Islet of Langerhans (tissue), 1 donor: ENCODE results near the gene B3GALT5.

Experiments
- FAIRE-seq: peaks from one replicate; lab custom pipeline; 2011; peaks lifted over from hg19 to GRCh38; lab: Jason Lieb, UNC

Gene B3GALT5

DNA sequence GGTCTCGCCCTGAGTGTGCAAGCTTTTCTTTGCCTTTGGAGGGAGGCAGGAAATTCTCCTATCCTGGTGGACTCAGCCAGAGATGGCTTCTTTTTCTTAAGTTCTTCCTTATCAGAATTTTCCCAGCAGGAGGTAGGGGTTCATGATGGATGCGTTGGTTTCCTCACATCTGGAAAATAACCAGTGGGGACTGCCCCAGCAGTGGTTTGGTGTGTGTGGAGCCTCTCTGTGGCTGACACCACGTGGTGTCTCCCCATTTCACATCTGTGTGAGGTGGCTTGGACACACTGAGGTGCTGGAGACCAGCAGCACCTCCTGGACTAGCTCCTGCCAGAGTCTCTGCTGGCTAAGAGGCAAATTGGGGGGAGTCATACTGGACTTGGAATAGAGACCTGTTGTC, 32.6 kb downstream of the B3GALT5 start:
- no peak for FAIRE-seq

DNA sequence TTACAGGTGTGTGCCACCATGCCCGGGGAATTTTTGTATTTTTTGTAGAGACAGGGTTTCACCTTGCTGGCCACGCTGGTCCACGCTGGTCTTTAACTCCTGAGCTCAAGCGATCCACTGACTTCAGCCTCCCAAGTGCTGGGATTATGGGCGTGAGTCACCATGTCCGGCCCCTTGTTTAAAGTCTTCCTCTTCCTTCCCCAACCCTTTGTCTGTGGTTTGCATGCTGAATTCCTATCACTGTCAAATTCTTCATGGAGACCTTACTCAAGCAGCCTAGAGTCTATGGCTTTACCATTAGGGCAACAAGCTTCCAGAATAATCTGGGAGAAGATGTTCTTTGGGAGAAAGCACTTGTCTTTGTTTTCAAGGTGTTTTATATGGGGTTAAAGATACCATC, 34.7 kb downstream of the B3GALT5 start:
- no peak for FAIRE-seq

DNA sequence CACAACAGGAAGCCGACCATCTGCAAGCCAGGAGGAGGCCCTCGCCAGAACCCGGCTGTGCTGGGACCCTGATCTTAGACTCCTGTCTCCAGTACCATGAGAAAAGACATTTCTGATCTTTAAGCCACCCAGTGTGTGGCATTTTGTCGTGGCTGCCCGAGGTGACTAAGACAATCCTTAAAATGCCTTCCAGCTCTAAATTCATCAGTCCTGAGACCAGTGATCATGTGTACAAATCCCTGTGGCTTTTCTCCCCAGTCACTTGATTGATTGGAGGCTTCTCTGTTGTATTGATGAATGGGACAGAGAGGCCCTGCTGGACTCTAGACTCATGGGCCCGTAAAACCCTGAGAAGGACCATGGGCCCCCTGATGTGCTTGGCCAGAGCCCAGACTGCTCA, 36.1 kb downstream of the B3GALT5 start:
- no peak for FAIRE-seq

DNA sequence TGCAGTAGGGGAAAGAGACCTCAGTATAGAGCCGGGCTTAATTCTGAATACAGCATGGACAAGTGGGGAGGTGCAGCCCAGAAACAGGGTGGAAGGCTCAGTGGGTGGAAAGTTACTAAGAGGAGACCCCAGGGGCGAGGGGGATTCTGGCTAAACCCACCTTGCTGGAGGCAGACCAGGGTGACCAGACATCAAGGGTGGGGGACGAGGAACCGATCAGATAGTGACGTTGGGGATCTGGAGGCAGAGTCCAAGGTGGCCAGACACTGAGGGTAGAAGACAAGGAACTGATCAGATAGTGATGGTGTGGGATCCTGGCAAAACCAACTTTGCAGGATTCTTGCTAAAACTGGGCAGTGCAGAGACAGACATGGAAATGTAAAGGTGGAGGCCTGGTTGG, 36.8 kb downstream of the B3GALT5 start:
- no peak for FAIRE-seq

DNA sequence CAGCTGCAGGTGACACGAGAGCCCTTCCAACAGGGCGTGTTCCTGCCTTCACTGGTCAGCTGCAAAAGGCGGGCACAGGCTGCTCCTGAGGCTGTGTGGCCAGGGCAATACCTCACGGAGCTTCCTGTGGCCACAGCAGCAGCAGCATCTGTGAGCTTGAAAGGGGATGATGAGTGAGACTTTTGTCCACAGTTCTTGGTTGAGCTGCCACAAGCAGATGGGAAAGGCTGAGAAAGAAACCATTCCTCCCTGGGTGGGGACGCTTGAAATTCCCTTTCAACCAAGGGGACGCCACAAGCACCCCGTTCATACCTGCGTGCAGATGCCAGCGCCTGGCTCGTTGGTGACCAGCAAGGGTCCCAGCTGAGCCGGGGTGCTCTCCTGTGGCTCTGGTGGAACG, 37.6 kb downstream of the B3GALT5 start:
- no peak for FAIRE-seq

DNA sequence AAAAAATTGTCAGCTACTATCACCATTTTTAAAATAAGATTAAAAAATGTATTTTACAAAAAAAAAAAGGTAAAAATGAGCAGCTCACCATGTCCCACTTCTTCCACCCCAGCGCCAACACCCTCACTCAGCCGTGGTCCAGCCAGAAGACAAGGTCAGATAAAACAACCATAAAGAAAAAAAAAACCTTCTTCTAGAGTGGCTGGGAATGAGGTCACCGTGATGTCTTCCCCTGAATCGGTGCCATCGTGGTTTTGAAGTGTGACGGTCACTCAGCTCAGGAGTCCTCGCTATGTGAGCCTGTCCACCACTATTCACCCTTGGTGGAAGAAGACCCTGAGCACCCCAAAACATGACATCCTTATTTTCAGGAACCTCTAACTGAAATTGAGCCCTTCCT, 38.1 kb downstream of the B3GALT5 start:
- no peak for FAIRE-seq

DNA sequence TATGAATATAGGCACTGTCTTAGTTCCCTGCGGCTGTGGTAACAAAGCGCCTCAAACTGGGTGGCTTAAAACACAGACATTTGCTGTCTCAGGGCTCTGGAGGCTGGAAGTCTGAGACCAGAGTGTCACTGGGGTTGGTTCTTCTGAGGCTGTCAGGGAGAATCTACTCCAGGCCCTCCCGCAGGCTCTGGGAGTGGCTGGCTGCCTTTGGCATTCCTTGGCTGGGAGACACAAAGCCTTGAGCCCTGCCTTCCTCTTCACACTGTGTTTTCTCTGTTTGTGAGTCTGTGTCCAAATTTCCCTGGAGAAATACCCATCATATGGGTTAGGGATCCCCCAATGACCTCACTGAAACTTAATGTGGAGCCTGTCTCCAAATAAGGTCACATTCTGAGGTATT, 38.5 kb downstream of the B3GALT5 start:
- no peak for FAIRE-seq

DNA sequence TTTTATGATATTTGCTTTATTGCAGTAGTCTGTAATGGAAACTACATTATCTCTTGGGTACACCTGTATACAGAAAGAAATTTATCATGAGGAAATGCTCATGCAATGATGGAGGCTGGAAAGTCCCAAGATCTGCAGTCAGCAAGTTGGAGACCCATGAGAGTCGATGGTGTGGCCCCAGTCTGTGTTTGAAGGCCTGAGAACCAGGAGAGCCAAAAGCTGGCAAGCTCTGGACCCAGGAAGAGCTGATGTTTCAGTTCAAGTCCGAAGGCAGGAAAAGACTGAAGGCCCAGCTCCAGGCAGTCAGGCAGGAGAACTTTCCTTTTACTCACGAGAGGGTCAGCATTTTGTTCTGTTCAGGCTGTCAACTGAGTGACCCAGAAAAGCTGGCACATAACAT, 42.2 kb downstream of the B3GALT5 start:
- FAIRE-seq = no peak

DNA sequence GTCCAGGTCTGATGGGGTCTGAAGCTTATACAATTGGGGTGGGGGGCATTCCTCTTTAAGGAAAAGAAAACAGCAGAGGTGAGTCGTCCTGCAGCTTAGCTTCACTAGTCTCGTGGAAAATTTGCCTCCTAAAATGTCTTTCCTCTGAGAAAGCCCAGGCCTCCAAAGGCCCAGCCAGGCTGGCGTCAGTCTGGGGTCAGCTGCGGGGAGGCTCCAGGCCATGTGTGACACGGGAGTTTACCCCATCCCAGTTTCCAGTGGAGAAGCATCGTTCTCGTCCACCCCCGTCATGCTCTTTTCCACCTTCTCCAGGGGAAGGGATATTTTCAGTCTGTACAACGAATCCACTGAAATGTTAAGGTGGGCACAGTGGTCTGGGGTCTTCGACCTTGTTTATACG, 42.8 kb downstream of the B3GALT5 start:
- no peak for FAIRE-seq

DNA sequence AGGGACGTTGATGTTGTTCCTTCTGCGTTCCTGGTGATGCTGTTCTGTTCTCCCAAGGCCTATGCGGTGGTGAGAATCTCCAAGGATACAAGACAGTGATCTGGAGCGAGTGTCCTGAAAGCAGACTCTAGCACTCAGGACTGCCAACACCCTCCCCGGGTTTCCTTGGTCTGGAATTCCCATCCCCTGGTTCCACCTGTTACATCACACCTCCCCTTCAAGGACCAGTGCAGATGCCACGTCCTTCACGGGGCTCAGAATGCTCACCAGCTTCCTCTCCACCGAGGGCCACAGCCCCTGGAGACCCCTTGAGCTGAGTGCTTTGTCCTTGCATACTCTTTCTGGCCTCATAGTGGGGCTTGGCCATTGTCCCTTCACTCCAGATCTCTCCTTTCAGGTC, 43.5 kb downstream of the B3GALT5 start:
- FAIRE-seq = no peak

DNA sequence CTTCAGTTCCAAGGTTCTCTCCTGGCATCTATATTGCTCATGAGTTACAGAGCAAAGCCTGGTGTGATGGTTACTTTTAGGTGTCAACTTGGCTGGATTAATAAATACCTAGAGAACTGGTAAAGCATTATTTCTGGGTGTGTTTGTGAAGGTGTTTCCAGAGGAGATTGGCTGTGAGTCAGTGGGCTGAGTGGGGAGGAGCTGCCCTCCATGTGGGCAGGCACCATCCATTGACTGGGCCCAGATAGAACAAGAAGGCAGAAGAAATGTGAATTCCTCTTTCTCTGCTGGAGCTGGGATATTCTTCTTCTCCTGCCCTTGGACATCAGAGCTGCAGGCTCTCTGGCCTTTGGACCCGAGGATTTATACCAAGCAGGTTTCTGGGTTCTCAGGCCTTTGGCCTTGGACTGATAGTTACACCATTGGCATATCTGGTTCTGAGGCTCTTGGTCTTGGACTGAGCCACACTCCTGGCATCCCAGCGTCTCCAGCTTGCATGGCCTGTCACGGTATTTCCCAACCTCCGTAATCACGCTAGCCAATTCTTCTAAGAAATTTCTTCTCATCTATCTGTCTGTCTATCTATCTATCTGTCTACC, 44.5 kb downstream of the B3GALT5 start:
- no peak for FAIRE-seq

DNA sequence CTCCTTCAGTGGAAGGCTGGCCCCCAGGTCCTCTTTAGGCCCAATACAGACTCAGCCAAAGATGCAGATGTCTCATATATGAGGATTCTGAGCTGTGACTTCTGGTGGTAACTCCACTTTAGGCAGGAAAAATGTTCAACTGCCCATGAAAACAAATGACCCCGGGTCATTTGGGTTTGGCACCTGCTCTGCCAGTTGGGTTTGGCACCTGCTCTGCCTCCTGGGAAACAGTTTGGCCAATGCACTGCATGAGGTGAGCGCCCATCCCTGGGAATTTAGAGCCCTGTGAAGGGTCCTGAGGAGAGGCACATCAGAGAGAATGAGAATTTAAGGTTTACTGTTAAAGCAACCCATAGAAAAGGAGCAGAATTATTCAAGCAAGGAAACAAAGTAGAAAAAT, 45.3 kb downstream of the B3GALT5 start:
- no peak for FAIRE-seq

DNA sequence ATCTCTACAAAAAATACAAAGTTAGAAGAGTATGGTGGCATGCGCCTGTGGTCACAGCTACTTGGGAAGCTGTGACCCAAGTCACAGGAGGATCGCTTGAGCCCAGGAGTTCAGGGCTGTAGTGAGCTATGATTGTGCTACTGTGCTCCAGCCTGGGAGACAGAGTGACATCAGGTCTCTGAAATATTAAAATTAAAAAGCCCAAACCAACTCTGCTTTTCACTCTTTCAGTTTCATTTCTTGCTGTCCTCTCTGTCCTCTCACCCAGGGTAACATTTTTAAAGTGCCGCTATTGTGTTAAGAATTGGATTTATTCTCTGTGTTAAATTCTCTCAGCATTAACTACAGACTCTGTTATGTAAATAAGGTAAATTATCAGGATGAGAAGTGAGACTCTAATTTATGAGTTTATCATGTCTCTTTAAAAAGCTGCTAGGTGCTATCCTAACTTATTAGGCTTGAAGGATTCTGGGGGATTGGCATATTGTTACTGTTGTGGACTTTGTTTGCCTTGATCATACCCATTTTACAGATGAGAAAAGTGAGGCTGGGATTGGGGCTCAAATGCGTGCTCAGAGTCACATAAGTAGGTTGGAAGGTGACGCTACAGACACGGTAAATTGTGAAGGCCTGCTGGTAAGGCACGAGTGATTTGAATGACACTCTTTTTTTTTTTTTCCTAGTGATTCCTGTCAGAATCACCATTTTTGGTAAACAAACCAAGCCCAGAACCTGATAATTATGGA, 46.5 kb downstream of the B3GALT5 start:
- peak; percentile 41 for FAIRE-seq

DNA sequence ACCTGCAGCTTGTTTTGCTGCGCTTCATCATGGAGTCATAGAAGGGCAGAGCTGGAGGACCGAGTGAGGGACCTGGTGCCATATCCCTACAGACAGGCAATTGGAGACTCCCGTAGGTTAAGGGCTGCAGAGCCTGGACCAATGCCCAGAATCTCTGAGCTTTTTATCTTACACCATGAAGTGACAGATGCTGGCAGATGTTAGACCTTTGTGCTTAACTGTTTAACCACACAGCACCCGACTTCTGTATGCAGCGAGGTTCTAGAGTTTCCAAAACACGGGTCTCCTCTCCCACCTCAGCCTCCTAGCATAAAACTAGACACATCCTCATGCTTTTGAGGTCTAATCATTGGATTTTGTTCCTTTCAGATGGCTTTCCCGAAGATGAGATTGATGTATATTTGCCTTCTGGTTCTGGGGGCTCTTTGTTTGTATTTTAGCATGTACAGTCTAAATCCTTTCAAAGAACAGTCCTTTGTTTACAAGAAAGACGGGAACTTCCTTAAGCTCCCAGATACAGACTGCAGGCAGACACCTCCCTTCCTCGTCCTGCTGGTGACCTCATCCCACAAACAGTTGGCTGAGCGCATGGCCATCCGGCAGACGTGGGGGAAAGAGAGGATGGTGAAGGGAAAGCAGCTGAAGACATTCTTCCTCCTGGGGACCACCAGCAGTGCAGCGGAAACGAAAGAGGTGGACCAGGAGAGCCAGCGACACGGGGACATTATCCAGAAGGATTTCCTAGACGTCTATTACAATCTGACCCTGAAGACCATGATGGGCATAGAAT, 47.6 kb downstream of the B3GALT5 start:
- FAIRE-seq = peak; percentile 78

DNA sequence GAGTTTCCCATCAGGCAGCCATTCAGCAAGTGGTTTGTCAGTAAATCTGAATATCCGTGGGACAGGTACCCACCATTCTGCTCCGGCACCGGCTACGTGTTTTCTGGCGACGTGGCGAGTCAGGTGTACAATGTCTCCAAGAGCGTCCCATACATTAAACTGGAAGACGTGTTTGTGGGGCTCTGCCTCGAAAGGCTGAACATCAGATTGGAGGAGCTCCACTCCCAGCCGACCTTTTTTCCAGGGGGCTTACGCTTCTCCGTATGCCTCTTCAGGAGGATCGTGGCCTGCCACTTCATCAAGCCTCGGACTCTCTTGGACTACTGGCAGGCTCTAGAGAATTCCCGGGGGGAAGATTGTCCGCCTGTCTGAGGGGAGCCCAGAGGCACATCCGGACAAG, 48.4 kb downstream of the B3GALT5 start:
- no peak for FAIRE-seq

DNA sequence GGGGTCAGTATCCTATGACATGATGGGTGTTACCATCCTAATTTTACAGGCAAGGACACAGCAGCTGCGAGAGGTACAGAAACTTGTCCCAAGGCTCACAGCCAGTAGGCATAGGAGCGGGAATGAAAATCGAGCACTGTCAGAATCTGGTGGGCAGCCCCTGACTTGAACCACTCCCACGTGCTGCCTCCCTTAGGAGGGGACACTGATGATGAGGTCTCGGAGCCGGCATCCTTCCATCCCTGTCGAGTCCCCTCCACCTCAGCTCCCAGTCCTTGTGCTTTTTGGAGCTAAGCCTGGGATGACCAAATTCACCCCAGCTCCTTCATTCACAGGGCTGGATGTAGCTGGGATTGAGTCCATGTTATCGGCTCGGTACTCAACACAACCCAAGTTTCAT, 49.0 kb downstream of the B3GALT5 start:
- no peak for FAIRE-seq

DNA sequence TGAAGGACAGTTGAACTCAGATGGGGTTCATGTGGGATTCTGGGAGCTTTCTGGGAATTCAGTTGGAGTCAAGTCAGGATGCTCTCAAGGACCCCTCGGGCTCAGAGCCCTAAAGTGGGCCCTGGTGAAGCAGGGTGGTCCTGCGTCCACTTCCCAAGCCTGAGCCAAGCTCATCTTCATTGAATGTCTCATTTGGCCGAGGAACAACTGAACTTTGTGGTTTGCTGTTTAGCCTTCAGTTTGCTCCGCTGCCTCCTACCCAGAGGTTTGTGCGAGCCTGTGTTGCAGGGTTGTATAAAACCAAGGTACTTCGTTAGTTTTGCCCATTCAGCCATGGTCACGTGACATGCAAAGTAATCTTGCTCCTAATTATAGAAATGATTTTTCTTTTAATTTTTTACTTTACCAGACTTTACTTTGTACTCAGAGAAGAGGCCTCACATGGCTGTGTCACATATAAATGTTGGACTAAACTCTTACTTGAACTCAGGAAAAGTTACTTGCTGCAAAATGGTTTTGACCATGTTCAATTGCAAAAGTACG, 49.7 kb downstream of the B3GALT5 start:
- no peak for FAIRE-seq

DNA sequence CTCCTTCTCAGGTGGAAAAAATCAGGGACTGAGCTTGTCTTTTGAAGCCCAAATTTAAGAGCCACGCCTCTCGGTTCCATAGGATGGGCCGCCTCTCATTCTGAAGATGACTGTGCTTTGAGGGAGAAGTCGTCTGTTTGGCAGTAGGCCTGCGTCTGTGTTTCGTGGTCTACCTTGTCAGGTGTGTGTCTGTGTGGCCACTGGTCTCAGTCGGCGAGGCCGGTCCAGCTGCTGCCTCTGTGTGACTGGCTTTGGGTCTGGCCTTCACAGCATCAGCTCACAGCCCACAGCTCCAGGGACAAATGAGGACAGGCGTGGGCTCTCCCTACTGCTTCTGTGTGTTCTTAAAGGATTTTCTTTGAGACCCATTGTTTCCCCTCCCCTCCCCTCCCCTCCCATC, 50.3 kb downstream of the B3GALT5 start:
- no peak for FAIRE-seq

DNA sequence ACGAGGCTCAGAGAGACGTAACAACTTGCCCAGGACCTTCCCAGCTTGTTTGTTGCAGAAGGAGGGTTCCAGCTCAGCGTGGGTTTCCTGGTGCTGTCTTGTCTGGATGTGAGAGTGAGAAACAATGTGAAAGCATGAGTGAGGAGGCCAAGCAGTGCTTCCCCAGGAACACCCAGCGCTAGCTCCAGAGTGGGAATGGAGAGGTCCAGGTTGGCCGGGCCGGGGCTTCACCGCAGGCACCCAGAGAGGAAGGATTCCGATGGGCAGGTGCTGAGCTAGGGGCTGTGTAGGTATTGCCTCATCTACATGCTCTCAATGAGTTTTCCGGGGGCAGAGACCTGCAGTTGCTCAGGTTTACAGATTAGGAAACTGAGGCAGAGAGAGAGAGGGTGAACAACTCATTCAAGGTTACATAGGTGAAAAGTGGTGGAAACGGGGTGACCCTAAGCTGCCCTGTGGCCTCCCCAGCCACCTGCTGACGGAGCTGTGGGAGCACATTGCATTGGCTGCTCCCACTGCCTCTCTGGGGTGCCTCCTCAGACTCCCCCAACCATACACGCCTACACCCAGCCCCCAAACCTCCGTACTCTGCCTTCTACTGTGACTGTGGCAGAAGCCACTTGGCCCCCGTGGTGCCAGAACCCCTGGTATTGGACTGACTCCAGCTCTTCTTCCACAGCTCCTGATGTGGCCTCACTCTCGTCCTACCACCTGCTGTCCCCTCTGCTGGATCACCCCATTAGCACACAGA, 51.2 kb downstream of the B3GALT5 start:
- no peak for FAIRE-seq

DNA sequence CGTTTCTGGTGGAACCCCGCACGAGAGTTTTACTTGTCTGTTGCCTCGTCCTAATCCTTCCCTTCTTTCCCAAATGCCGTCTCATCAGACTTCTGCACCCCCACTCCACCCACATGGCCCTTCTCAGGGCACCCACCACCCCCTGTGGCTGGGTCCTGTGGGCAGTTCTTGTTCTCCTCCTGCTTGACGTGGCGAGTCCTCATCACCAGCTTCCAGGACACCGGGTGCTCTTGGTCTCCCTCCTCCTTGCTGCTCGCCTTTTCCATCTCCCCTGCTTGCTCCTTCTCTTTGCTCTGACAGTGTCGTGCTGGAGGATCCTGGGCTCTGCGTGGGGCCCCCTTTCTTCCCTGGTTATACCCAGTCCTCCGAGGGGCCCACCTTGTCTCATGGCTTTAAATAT, 51.8 kb downstream of the B3GALT5 start:
- no peak for FAIRE-seq

DNA sequence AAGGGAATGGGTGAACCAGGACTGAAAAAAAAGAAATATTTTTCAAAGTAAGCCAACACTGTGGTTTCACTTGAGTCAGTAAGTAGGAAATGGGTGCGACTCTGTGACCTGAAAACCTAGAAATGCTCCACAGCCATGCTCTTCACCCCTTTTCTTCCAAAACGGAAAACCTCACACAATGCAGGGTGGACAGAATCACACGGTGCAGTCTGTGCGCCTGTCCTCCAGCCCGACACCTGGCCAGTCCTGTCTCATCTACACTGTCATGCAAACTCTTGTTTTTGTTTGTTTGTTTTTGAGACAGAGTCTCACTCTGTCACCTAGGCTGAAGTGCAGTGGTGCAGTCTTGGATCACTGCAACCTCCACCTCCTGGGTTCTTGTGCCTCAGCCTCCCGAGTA, 53.3 kb downstream of the B3GALT5 start:
- no peak for FAIRE-seq

DNA sequence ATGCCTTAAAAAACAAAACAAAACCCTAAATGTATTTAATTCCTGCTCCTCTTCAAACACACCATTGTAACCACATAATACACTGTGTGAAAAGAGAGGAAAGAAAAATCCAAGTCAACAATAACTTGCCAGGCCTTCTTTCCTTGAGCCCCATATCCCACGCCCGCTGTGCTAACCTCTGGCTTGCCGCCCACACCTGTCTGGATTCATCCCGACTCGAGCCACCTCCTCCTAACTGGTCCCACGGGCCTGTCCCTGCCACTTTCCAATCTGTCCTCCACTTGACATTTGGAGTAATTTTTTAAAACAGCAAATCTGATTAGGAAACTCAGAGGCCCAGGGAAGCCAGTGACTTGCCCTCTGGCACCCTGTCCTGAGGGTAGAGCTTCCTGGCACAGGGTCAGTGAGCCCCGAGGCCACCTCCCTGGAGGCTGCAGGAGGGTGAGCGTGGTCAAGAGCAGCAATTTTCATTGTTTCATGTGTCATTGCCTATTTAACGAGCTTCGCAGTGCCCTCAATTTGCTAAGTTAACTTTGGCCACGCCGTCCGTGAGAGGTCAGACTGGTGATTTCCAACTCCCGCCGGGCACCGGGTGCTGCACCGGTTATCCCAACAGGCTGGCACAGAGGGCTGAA, 54.1 kb downstream of the B3GALT5 start:
- FAIRE-seq = no peak
